ENCODE measurements around the gene RNF208.
"Not testable (repeated sequence)": the region's sequence is repeated elsewhere in the genome, so short reads cannot be mapped to it uniquely, and the experiment has no call there.

Gene RNF208

GRCh38 chr9:137240841-137241489 is 18.9 kb upstream of the RNF208 start, which contains the start of gene TUBB4B:
TSS of gene TUBB4B (plus strand) at chr9:137241287. CDS start at chr9:137241361, 74 bp downstream.
- in situ Hi-C loops (cut with HindIII; ENCODE audit: low sequenced_read_pairs): no loop called here

- in situ Hi-C loops (cut with HindIII; ENCODE audit: low sequenced_read_pairs): no loop called here
Measured at GRCh38 chr9:137240318-137240840, 18.3 kb upstream of the RNF208 start.

GRCh38 chr9:137239541-137240200 is 17.6 kb upstream of the RNF208 start:
- in situ Hi-C loops (cut with HindIII; ENCODE audit: low sequenced_read_pairs): not testable (repeated sequence)

- in situ Hi-C loops (cut with HindIII; ENCODE audit: low sequenced_read_pairs): no loop called here
Measured at GRCh38 chr9:137237759-137238726, 16.0 kb upstream of the RNF208 start.

- in situ Hi-C loops (cut with HindIII; ENCODE audit: low sequenced_read_pairs): no loop called here
Measured at GRCh38 chr9:137236936-137237421, 14.9 kb upstream of the RNF208 start.

DNA sequence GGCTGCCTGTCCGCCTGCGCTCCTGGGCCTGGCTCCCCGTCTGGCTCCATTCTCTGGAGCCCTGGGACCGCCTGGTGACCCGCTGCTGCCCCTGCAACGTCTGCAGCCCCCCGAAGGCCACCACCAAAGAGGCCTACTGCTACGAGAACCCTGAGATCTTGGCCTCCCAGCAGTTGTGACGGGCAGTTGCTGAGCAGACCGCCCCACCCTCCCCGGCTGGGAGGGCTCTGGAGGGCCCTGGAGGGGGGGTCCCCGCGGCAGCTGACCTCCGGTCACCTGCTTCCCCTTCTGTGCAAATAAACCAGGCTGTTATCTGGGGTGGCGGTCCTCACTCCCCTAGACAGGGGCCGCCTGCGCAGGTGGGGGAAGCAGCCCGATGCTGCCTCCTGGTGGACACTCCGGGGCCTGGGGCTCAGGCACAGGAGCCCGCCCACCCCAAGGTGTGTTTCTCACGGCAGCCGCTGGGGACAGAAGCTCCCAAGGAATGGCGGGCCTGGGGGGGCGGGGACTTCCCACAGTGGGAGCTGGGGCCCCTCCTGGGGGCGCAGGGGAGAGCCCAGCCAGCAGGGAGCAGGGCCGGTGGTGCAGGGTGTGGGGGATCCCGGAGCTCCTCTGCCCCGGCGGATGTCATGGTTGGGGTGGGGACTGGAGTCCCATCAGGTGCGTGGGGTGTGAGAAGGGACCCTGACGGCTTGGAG is 14.3 kb upstream of the RNF208 start:
- in situ Hi-C loops (cut with HindIII; ENCODE audit: low sequenced_read_pairs): no loop called here

- in situ Hi-C loops (cut with HindIII; ENCODE audit: low sequenced_read_pairs): no loop called here
Measured at GRCh38 chr9:137235424-137236237, 13.6 kb upstream of the RNF208 start.

- in situ Hi-C loops (cut with HindIII; ENCODE audit: low sequenced_read_pairs): no loop called here
Measured at GRCh38 chr9:137234758-137235423, 12.9 kb upstream of the RNF208 start.

DNA sequence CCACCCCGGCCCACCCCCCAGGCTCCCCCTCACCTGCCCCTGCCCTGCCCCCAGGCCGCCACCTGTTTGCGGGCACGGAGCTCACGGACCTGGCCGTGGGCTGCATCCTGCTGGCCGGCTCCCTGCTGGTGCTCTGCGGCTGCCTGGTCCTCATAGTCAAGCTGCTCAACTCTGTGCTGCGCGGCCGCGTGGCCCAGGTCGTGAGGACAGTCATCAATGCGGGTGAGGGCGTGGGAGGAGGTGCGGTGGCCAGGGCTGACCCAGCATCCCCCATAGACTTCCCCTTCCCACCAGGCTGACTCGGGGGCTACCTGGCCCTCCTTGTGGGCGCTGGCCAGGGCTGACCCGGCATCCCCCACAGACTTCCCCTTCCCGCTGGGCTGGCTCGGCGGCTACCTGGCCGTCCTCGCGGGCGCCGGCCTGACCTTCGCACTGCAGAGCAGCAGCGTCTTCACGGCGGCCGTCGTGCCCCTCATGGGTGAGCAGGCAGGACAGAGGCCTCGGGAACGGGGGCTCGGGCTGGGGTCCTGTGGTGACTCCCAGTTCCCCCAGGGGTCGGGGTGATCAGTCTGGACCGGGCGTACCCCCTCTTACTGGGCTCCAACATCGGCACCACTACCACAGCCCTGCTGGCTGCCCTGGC is 12.1 kb upstream of the RNF208 start:
- in situ Hi-C loops (cut with HindIII; ENCODE audit: low sequenced_read_pairs): no loop called here

GRCh38 chr9:137233143-137233980 is 11.3 kb upstream of the RNF208 start:
- in situ Hi-C loops (cut with HindIII; ENCODE audit: low sequenced_read_pairs): no loop called here

DNA sequence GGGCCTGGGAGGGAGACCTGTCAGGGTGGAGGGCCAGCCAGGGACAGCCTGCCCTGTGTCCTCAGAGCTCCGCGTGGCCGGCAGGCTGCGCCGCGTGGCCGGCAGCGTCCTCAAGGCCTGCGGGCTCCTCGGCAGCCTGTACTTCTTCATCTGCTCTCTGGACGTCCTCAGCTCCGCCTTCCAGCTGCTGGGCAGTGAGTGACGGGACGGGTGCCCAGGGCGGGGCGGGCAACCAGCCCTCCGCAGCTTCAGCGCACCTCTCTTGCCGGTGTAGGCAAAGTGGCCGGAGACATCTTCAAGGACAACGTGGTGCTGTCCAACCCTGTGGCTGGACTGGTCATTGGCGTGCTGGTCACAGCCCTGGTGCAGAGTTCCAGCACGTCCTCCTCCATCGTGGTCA is 10.5 kb upstream of the RNF208 start:
- in situ Hi-C loops (cut with HindIII; ENCODE audit: low sequenced_read_pairs): no loop called here

- in situ Hi-C loops (cut with HindIII; ENCODE audit: low sequenced_read_pairs): no loop called here
Measured at GRCh38 chr9:137232101-137232500, 10.1 kb upstream of the RNF208 start.

DNA sequence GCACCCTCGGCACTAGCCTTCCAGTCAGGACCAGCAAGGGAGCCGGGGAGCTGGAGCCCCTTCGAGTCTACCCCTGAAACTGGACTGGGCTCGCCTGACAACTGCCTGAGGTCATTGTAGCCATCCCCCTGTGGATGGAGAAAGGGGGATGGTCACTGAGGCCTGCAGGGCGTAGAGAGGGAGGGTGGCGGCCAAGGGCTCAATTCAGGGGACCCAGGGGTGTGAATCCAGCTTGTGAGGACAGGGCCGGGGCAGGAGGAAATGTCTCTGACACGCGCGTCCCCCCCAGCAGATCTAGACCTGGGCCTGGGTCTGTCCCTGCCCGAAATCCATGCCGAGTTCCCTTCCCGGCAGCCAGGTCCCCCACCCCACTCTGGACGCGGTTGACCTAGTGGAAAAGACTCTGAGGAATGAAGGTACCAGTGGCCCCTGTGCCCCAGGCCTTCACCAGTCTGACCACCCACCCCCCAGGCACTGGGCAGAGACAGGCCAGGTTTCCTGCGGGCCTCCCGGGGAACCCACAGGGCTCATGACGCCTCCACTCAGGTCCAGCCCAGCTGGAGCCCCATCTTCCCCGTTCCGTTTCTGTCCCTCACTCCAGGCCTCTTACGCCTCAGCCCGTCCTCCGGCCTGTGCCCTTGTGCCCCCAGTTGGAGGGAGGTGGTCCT is 9.5 kb upstream of the RNF208 start:
- in situ Hi-C loops (cut with HindIII; ENCODE audit: low sequenced_read_pairs): no loop called here

DNA sequence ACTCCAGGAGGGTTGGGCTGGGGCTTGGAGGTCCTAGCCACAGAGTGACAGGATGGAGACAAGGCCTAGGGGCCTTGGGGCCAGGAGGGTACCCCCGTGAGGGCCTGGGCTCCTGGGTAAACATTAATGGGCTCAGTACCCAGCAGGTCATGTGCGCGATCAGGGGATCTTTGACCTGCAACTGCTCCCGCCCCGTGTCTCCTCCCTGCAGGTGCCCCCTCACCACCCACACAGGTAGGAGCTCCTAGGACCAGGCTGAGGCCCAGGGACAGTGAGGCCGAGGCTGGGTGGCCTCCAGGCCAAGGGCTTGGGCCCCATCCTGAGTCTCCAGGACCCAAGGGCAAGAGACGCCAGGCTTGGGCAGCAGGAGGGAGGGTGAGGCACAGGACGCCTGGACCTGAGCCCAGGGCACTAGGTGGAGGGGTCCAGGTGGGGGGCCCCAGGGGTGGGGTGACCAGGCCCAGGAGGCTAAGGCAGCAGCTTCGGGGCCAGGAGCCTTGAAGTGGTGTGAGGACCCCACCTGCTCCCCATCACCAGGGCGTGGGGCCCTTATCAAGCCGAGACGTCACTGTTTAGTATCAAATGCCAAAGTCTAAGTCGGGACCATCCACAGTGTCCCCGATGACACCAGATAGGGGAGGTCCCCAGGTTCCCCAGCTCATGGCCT is 8.8 kb upstream of the RNF208 start, which contains the start of gene SLC34A3:
SLC34A3 (plus strand) TSS at position 197 of the 667 bp plus-strand sequence. CDS start 802 bp downstream, outside the sequence.
- in situ Hi-C loops (cut with HindIII; ENCODE audit: low sequenced_read_pairs): no loop called here

DNA sequence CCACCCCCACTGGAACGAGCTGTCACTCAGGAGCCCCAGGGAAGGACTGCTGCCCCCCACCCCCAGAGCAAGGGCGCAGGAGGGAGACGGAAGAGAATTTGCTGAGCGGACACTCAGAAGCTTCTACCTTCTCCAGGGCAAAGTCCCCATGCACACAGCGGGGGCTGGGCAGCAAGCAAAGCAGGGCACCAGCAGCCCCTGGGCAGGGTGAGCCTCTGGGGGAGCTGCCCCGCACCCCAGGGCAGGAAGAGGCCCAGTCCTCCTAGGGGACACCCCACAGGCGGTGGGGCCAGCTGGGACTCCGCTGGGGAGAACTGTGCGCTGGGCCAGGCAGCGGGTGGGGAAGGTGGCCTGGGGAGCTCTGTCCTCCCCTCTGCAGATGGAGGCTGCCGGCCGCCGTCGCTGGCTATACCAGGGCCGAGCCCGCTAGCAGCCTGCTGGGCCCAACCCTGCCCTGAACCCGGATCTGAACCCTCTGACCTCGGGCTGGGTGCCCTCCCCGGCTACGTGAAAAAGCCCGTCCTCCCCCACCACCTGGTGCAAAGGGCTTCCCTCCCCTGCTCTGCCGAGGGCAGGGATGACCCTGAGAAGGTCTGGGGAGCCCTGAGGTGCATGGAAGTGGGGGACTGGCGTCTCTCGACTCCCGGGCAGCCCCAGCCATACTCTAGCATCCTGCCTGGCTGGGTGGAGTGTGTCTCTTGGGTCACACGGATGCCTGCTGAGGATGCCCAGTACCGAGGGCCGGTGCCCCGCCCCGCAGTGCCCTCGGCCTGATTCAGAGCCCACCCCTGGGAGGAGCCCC is 8.1 kb upstream of the RNF208 start:
- in situ Hi-C loops (cut with HindIII; ENCODE audit: low sequenced_read_pairs): no loop called here
